ENCODE measurements around the gene KCNQ1.

The KCNQ1 gene

DNA sequence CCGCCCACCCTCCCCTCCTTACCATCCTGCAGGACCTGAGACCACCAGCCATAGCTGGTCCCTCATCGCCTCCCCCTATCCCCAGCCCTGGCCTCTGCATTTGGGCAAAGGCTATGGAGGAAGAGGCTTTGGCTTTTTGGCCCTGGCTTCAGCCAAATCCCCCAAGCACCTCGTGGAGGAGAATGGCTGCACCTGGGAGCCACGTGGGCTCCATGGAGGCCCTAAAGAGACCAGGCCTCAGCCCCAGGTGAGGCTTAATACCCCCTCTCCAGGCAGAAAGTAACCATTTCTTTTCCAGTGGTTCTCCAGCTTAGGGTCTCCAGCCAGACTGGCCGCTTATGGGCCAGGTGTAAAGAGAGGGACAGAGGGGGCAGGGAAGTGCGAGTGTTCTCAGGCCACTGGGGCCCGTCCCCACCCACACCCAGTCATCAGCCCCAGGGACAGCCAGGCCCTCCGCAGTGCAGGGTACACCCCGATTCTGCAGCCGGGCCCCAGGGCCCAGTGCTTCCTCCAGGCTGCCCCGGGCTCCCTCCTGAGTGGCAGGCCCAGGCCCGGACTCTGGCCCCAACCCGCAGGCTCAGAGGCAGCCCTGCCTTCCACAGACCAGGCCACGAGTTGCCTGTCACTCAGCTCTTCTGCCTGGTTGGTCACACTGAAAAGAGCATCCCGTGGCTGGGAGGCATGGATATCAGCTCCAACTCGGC is 414.3 kb downstream of the KCNQ1 start:
- no peak for DNase-seq (ENCODE audit: low read depth in 2 of 2)

DNA sequence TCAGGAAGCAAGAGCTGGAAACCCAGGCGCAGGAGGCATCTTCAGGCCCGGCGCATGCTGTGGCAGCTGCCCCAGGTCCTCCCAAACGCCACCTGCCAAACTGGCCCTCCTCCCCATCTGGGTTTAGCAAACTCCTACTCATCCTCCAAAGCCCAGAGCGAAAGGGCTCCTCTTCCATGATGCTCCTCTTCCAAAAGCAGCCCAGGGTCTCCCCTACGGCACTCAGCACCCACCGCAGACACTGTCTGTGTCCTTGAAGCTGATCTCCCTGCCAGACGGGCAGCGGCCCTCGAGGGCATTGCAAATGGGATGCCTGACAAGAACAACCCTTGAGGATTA is 414.9 kb downstream of the KCNQ1 start:
- DNase-seq (ENCODE audit: low read depth in 2 of 2): no peak

DNA sequence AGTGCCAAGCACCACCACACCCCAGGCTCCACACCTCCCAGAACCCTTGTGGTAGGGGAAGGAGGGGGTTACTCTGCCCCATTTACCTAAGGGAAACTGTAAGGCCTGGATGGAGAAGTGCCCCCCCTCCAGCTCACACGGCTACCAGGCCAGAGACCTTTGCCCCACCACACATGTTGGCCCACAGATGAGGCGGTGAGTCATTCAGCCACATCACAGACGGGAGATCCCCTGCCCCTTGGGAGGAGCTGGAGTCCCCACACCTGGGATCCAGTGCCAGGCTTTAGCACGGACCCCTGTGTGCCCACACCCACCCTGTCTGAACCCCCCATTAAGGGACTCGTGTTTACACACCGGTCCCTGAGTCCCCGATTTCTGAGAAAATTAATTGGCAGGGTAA is 415.8 kb downstream of the KCNQ1 start:
- no peak for DNase-seq (ENCODE audit: low read depth in 2 of 2)

DNA sequence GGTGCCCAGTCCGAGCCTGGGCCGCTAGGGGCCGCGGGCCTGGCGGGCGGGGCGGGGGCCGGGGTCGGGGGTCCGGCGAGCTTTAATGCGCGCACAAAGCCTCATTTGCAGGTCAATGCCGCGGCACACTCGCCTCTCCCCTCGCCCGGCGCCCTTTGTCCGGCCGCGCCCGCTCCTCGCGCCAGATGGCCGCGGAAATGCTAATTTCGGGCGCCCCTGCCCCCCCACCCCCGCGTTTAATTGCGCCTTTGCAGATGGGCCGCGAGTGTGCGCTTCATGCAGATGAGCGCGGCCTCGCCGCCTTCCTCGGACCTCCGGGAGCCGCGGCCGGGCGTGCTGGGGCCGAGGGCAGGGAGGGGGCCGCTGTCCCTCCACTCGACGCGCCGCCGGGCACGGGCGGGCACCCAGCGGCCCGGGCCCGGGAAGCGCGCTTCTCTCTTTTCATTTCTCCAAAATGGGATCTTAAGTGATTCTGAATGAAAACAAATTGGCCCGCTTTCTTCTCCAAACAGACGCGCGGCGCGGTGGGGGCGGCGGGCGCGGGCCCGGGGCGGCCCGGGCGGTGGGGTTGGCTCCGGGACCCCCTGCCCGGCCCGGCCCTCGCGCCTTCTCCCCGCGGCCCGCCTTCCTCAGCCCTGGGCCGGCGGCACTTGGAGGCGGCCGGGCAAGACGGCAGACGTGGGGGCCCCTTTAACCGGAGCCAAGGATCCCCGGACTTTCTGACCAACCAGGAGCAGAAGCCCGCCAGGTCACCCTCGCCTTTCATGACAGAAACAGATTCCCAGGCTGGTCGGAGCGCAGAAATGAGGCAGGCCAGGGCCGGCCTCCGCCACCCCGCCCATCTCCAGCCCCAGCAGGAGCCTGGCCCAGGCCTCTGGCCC is 417.8 kb downstream of the KCNQ1 start:
- DNase-seq (ENCODE audit: low read depth in 2 of 2): no peak

DNA sequence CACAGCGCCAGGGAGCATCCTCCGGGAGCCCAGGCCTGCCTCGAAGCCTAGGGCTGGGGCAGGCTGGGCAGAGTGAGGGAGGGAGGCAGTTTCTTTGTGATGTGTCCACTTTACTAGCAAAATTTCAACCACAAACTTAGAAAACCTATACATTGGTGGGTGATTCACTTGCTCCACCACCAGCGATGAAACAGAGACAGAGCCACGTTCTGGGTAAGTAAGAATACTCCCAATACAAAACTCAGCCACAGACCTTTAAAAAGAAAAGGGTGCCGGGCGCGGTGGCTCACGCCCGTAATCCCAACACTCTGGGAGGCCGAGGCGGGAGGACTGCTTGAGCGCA is 418.4 kb downstream of the KCNQ1 start:
- no peak for DNase-seq (ENCODE audit: low read depth in 2 of 2)

DNA sequence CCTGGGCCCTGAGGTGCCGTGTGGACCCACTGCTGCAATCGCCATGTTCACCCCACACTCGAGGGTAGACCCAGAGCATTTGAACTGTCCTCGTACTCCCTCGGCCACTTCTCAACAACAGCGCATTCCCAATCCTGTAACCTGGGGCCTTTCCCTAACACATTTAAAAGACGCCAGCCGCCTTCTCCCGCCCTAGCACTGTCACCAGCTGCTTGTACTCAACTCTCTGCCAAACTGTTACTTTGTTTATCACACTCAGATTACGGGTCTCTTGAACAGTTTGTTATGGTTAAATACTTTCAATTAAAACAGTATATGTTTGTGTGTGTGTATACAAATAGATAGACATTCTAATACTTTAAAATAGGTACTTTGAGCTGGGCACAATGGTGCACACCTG is 420.1 kb downstream of the KCNQ1 start:
- no peak for DNase-seq (ENCODE audit: low read depth in 2 of 2)

DNA sequence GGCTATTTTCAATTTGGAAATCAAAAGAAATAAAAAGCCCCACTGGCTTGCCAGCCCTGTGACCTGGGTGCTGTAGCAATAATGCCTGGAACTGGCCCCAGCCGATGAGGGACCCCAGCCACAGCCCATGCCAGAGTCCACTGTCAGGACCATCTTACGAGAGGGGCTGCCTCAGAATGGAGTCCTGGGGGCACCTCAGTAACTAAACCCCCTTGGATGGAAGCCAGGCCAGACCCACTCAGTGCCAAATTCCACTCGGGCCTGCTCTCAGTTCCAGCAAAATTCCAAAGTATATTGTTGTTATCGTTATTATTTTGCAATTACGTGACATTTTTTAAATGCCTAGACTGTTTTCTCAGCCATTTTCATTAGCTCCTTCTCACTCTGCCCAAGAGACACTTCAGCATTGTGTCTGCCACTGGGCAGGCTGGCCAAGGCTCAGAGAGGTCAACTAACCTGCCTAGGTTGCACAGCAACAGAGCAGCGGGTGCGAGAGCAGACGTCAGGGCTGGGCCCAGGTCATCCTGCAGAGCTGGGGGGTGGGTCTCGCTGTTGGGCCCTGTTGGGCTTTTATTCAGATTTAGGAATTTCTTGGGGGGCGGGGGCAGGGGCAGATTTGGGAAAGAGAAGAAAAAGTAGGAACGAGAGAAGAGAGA is 421.2 kb downstream of the KCNQ1 start:
- no peak for DNase-seq (ENCODE audit: low read depth in 2 of 2)

DNA sequence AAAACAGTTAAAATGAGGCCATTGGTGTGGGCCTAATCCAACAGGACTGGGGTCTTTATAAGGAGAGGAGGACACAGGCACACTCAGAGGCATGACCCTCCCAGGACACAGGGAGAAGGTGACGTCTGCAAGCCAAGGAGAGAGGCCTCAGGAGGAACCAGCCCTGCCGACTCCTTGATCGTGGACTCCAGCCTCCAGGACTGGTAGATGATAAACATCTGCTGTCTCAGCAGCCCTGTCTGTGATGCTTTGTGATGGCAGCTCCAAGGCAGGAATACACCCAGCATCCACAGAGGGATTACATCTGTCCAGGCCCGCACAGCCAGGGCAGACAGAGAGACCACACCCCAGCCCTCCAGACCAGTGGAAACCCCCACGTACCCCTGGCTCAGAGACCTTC is 422.3 kb downstream of the KCNQ1 start:
- no peak for DNase-seq (ENCODE audit: low read depth in 2 of 2)

DNA sequence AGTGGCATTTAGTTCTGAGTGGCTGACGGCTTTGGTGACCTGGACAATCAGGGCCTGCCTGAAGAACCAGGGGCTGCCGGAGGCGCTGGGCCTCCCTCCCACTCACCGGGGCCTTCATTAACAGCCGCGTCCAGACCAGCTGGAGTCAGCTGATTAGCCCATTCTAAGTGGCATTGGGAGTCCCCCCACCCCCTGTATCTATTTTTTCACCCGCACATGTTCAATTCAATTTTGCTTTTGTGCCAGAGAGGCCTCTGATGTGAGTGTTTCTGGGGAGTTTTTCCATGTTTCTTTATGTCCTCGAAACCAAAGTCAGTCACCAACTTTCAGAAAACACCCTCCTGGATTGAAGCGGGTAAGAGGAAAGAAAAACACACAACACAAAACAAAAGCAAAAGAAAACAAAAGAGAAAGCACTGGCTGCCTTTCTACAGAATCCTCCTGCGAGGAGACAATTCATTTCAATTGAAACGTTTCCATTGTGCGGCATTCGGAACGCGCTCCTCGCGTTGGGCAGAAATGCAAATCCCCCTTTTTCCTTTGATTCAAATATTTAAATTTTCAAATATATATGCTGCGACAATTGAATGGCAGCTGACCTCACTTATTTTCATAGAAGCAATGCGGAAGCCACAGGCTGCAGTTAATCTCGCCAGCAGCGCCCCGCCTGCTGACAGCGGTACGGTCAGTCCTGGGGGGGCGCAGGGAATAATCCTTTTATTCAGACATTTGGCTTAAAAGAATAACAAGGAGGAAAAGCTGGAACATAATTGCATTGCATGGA is 423.1 kb downstream of the KCNQ1 start:
- no peak for DNase-seq (ENCODE audit: low read depth in 2 of 2)

DNA sequence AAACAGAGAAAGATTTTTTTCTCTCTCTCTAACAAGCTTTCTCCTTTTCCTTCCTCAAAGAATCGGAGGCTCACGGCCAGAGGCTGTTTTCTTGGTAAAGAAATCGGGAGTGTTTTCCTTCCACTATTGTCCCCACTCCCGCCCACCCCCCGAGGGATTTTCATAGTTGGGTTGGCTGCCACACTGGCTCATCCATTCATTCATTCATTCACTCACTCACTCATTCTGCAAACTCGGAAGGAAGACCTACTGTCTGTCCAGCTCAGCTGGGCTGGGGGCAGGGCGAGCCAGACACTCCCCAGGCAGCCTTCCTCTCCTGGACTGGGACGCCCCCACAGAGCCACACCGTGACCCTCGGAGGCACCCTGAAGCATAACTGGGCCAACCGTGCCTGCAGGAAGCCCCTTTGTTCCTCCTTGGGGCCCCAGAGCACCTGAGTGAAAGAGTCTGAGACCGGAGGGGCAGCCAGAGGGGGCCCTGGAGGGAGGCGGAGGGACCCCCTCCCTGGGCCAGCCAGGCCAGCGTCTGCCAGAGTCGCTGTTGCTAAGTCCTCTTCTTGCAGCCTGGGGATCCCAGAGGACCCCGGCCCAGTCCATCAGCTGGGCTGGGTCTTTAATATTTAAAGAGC is 423.8 kb downstream of the KCNQ1 start:
- DNase-seq (ENCODE audit: low read depth in 2 of 2): no peak

DNA sequence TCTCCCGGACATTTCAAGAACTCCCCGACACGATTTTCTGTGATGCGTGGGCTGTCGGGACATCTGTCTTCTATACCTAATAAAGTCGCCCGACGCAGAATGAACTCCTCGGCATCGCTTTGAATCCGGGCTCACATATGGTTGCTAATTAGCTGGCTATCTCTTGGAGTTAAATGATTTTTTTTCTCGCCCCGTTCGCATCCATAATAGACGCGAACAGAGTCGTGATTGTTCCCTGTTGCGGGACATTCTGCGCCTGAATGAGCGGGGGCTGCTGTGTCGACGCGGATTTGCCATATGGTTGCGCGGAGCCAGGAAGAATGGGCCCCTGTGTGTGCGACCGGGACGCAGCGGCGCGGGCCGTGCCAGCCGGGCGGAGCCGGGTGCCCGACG is 424.3 kb downstream of the KCNQ1 start:
- DNase-seq (ENCODE audit: low read depth in 2 of 2): no peak

DNA sequence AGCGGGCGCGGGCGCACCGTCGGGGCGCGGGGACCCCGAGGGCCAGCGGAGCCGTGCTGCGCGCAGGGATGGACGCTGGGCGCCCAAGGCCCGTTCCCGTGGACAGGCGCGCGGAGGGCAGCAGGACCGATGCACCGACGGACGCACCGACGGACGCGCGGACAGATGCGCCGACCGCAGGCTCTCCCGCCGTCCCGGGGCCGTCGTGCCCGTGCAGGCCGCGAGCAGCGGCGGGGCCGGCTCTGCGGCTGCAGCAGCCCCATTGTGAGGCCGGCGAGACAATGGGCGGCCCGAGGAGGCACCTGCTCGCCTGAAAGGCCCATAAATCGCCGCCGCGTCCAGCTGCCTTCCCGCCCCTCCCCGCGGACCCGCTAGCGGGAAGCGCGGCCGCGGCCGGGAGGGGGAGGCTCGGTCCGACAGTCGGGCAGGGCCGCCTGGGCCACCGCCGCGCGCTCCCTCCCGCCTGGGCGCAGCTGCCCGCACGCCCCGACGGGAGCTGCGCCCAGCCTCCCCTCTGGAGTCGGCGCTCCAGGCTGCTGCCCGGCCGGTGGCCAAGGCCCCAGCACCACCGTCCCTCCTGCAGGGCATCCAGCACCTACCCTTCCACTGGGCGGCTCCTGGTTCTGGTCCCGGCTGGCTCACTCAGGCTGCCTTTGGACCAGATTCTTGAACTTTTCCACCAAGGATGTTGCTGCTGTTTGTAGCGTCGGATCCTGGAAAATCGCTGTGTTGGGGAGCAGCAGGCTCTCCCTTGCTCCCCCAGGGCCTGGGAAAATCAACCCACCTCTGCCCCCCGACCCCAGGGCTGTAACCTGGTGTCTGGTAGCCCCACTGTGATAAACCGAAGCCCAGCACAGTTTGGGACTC is 425.0 kb downstream of the KCNQ1 start:
- DNase-seq (ENCODE audit: low read depth in 2 of 2): no peak

DNA sequence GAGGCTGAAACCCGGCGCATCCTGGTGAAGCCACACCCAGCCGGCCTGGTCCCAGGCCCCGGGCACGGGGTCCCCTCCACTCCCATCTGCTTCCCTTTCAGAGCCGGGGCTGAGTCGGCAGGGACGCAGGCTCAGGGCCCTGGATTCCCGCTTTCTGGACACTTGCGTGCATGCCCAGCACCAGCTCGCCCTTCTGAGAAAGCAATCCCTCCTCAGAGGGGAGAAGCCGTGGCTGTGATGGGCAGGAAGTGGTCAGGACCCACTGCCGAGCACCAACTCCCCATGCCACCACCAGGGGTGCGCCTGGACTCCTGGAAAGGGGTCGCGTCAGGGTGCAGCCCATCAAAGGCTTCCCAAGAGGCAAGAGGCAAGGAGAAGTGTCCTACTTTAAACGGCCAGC is 425.7 kb downstream of the KCNQ1 start:
- DNase-seq (ENCODE audit: low read depth in 2 of 2): no peak

DNA sequence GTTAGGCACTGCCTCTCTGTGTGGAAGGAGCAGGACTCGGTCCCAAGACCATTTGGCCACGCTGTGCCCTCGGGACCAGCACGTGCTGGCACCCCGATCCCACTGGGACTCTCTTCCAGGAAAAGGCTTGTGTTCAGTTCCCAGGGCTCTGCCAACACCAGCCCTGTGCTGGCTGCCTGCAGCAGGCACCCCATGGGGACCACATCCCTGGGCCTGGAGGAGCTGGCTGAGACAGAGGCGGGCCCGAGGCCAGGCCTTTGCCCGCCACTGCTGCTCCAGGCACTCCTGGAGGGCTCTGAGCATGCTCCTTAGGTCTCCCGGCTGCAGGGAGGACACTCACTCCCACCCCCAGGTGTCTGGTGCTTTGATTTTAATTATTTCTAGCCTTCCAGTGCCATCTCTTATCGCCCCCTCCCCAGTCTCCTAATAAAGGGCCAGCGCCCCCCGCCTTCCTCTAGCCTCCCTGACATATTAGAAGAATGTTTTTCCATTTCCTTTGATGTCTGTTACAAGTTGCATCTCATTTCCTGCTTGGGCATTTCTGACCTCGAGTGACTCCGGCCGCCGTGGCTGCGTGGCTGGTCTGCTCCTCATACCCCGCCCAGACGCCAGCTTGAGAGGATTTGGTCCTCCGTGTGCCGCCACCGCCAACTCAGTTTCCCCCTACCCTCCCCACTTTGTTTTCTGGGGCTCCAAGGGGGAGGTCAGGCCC is 426.3 kb downstream of the KCNQ1 start:
- no peak for DNase-seq (ENCODE audit: low read depth in 2 of 2)

DNA sequence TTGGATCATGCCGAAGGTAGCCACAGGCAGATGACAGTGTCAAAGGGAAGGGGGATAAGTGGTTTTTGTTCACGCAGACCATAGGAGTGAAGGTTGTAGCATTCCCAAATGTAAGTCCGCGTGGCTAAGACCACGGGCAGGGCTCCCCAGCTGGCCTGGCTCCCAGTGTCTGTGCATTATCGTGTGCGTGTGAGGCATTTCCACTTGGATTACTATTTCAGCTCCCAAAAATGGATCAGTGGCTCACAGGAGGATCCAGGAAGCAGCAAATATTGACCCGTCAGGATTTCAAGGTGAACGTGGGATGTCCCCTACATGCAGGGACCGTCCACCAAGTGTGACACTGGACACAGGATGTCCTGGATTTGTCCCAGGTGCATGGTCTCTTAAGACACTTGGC is 430.2 kb downstream of the KCNQ1 start:
- DNase-seq (ENCODE audit: low read depth in 2 of 2): no peak

DNA sequence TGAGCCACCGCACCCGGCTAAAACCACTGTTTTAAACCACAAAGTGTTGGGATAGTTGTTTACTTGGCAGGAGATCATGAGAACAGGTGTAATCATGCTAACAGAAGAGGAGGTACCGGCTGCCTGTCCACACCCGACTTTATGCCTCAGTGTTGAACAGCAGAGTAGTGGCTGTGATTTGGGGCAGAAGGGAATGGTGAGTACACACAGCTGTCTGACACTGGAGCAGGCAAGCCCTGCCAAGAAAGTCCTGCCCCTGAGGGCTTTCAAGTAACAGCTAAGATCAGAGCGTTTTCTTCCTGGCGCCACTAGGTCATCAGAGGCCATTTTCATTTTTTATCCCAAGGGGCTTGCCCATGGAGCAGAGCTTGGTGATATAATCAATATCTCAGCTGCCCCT is 432.7 kb downstream of the KCNQ1 start:
- no peak for DNase-seq (ENCODE audit: low read depth in 2 of 2)

DNA sequence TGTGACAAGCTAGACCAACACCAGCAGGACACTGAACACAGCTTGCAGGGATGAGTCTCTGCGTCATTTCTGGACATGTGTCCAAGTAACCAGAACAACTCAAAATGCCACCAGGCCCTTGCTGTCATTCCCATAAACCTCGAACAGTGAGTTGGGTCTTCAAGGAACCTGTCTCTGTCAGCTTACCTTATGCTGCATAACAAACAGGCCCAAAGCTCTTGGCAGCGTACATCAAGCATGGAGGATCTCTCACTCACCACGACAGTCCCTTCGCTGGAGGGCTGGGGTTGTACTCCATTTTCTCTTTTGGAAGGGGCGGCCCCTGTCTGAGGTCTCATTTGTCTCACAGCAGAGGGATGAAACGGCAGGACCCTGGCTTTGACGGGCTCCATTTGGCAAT is 434.0 kb downstream of the KCNQ1 start:
- DNase-seq (ENCODE audit: low read depth in 2 of 2): no peak

DNA sequence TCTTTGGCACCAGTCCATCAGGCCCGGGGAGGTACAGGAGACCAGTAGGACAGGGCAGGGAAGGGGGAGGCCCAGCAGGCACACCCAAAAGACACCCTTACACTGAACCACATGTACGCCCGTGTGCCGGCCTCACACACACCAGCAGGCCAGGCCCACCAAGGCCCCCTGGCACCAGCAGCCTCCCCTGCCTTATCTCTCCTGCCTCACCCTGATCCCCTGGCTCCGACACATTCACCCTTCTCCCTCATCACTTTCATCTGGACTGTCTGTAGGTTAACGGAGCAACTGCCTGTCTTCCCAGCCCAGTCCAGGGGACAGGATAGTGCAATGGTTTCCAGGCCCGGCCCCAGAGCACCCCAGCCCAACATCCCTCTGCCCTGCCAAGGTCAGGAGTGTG is 435.8 kb downstream of the KCNQ1 start:
- no peak for DNase-seq (ENCODE audit: low read depth in 2 of 2)

DNA sequence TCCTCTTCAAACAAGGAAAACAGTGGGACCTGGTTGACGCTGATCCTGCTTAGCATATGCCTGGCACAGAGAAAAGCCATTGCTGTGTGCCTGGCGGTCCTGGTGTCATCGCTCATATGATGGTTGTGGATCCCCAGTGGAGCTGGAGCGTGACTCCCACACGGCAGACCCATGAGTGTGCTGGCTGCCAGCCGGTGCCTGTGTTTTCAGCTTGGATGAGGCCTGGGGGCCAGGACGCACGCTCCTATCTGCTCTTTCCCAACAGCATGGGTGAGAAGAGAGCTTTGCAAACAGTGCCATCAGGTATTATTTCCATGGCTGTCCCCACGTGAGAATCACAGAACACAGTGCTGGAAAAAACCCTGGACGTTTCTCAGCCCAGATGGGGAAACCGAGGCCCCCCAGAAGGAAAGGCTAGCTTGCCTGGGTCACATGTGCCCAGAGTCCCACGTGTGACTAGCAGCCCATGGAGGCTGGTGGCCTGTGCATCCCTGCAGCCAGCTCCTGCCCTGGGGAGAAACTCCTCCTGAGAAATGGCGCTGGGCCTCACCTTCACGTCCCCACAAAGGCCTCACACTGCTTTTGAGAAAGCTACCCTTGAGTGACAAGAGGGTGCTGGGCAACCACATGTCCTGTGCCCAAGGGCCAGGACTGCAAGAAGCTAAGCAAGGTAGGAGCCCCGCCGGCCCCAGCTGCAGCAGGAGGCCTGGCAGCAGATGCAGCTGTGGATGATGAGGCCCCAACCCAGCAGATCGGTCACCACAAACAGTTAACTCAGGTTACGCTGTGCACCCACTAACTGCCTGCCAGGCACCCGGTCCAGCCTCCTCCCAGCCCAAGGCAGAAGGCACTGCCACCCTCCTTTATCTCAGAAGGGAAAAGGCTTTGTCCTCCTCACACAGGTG is 436.5 kb downstream of the KCNQ1 start:
- no peak for DNase-seq (ENCODE audit: low read depth in 2 of 2)

All from fibroblast of skin of left quadriceps (primary cell).